CD4-positive, alpha-beta T cell (primary cell): ENCODE measurements around the gene PODXL. TPM values are rescaled to one million over a fixed set of nuclear protein-coding genes. Genes with fewer than 3 reads are reported as not detected.

Experiments
- ATAC-seq: fragments of 200-7000 bp; cut with Tn5 transposase; one replicate; pipeline ENCODE4 v1.10.0; 2022; ENCODE audit warnings: mild to moderate bottlenecking; ENCODE audit not compliant: poor library complexity
- CTCF ChIA-PET: fragments of 350-600 bp; sonication (Branson Sonifier 250); formaldehyde crosslinking; loops from one replicate; lab custom pipeline; 2021; ENCODE audit warnings: antibody characterized with exemption, inconsistent platforms; lab: Charles Lee
- POLR2A ChIA-PET: fragments of 350-600 bp; sonication (Branson Sonifier 250); formaldehyde crosslinking; loops from one replicate; lab custom pipeline; 2021; ENCODE audit warnings: antibody characterized with exemption, inconsistent platforms; lab: Charles Lee
- DNase-seq, 14 experiments: peaks; one replicate each; pipeline ENCODE4 v3.0.0-alpha.2; 2013 to 2020; ENCODE audit warnings: mixed read lengths in 2 of 14
- H3K27ac ChIP-seq, 2 donors: one replicate each; pipeline versions ENCODE4 v1.5.1 to v1.7.0; 2013; ENCODE audit warnings: low read length in 2 of 2, low read depth in 1 of 2, mild to moderate bottlenecking in 1 of 2
- H3K27me3 ChIP-seq, 2 experiments: 1 replicate in 1 of 2; 2 replicates in 1 of 2; pipeline versions ENCODE4 v1.6.1 to v1.7.0; 2013; ENCODE audit warnings: low read length in 2 of 2, control low read depth in 1 of 2, mild to moderate bottlenecking in 1 of 2, moderate library complexity in 1 of 2; ENCODE audit not compliant: insufficient read depth in 2 of 2, control insufficient read depth in 1 of 2
- H3K36me3 ChIP-seq: one replicate; pipeline ENCODE4 v1.6.1; 2013; ENCODE audit warnings: low read length, control low read depth; ENCODE audit not compliant: insufficient read depth
- H3K4me1 ChIP-seq: one replicate; pipeline ENCODE4 v1.6.1; 2013; ENCODE audit warnings: low read length, control low read depth; ENCODE audit not compliant: insufficient read depth
- H3K4me3 ChIP-seq: one replicate; pipeline ENCODE4 v1.5.1; 2013; ENCODE audit warnings: mild to moderate bottlenecking, low read length, moderate library complexity
- H3K9me3 ChIP-seq, 2 experiments: 1 replicate in 1 of 2; 2 replicates in 1 of 2; pipeline versions ENCODE4 v1.6.1 to v1.7.0; 2013; ENCODE audit warnings: low read length in 2 of 2, mild to moderate bottlenecking in 2 of 2, control low read depth in 1 of 2, moderate library complexity in 1 of 2; ENCODE audit not compliant: control insufficient read depth in 1 of 2, insufficient read depth in 1 of 2
- H3K27ac Mint-ChIP-seq: one replicate; pipeline ENCODE4 v1.8.0; 2020; ENCODE audit warnings: mixed read lengths
- H3K27me3 Mint-ChIP-seq: one replicate; pipeline ENCODE4 v1.8.0; 2021; ENCODE audit warnings: mixed read lengths
- H3K36me3 Mint-ChIP-seq: one replicate; pipeline ENCODE4 v1.8.0; 2021; ENCODE audit warnings: low read depth, mixed read lengths
- H3K4me1 Mint-ChIP-seq: one replicate; pipeline ENCODE4 v1.8.0; 2021; ENCODE audit warnings: low read depth, mixed read lengths
- H3K4me3 Mint-ChIP-seq: one replicate; pipeline ENCODE4 v1.8.0; 2020; ENCODE audit warnings: mild to moderate bottlenecking, mixed read lengths
- H3K9me3 Mint-ChIP-seq: one replicate; pipeline ENCODE4 v1.8.0; 2020; ENCODE audit warnings: mixed read lengths
- intact Hi-C, 2 experiments: fragments of 100-400 bp; cut with DNase I in 1 of 2; cut with micrococcal nuclease in 1 of 2; formaldehyde crosslinking; loops; one replicate each; pipeline versions ENCODE4 v1.15.1 to v1.9.0; 2023 to 2025; cut with DNase I, micrococcal nuclease
- total RNA-seq, 174 experiments: library from RNA in 2 of 174; stranded (reverse) in 2 of 174; gene quantifications; one replicate each; pipeline ENCODE4 v1.2.3 and lab custom pipeline; 2021 to 2026
- TF ChIP-seq, protein P1 (sequence below): fragments of 200-600 bp; IDR thresholded peaks from one replicate; pipeline ENCODE4 v1.8.0; 2022; ENCODE audit warnings: antibody characterized with exemption, mild to moderate bottlenecking

The PODXL gene
- total RNA-seq, 2 experiments from 2014 or later = 0.16 to 0.47 TPM

DNA sequence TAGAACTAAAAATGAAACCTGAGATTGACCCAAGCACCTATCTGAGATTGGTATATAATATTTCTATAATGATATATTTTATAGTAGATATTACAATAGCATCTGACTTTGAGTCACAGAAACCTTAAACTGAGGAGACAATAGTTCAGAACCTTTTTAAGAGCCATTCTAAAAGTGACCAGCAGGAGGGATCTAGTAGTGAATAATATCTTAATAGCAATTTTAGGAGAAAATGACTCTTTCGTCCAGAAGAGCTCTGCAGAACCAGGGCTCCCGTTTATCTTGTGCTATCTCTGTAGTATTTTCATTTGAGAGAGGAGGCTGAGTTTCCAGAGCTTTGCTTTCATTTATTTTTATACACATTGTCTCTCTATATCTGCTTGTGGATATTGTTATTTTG lies 68.1 kb downstream of the PODXL start:
- no peaks in the 10 kb centered on the region for H3K4me1 ChIP-seq
- no peak overlapping the region for H3K27ac ChIP-seq
- Mint-ChIP-seq H3K4me1 (no peaks in the 10 kb centered on the region), H3K27ac (no peak overlapping the region), H3K4me3 (no peak overlapping the region), H3K27me3 (no peaks in the 10 kb centered on the region), H3K9me3 (no peaks in the 10 kb centered on the region), H3K36me3 (peaks cover 63% of the 10 kb centered on the region)
- TF ChIP-seq, protein P1, sequence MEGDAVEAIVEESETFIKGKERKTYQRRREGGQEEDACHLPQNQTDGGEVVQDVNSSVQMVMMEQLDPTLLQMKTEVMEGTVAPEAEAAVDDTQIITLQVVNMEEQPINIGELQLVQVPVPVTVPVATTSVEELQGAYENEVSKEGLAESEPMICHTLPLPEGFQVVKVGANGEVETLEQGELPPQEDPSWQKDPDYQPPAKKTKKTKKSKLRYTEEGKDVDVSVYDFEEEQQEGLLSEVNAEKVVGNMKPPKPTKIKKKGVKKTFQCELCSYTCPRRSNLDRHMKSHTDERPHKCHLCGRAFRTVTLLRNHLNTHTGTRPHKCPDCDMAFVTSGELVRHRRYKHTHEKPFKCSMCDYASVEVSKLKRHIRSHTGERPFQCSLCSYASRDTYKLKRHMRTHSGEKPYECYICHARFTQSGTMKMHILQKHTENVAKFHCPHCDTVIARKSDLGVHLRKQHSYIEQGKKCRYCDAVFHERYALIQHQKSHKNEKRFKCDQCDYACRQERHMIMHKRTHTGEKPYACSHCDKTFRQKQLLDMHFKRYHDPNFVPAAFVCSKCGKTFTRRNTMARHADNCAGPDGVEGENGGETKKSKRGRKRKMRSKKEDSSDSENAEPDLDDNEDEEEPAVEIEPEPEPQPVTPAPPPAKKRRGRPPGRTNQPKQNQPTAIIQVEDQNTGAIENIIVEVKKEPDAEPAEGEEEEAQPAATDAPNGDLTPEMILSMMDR = peak; percentile 20
- no peak overlapping the region for H3K4me3 ChIP-seq
- intact Hi-C loops = no loop called here
- peaks cover 16% of the 10 kb centered on the region for H3K36me3 ChIP-seq
- ATAC-seq (no peak), DNase-seq (no peak)
- H3K27me3 ChIP-seq = no peaks in the 10 kb centered on the region
- no peaks in the 10 kb centered on the region for H3K9me3 ChIP-seq
- ChIA-PET CTCF (no interaction called here), POLR2A (no interaction called here)

DNA sequence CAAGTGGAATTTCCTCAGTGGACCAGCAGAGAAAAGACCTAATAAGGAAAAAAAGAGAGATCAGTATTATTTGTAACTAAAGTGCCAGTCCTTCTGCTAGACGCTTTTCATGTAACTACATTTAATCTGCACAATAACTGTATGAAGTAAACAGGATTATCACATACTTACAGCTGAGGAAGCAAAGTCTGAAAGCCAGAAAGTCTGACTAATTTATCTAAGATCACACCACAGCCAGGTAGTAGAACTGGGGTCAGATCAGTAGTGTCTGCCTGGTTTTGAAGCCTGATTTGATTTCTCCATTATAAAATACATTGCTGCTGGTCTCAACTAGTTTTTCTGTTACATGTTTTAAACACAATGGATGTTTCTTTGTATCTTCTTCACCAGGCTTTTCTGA lies 69.2 kb downstream of the PODXL start:
- CTCF ChIA-PET = no interaction called here
- Histone ChIP-seq H3K4me1 (no peaks in the 10 kb centered on the region), H3K36me3 (peaks cover 16% of the 10 kb centered on the region), H3K27me3 (no peaks in the 10 kb centered on the region), H3K27ac (no peak overlapping the region), H3K4me3 (no peak overlapping the region), H3K9me3 (no peaks in the 10 kb centered on the region)
- Mint-ChIP-seq H3K9me3 (no peaks in the 10 kb centered on the region), H3K4me3 (no peak overlapping the region), H3K27me3 (no peaks in the 10 kb centered on the region), H3K27ac (no peak overlapping the region), H3K4me1 (no peaks in the 10 kb centered on the region), H3K36me3 (peaks cover 60% of the 10 kb centered on the region)
- POLR2A ChIA-PET = interaction anchor here (0.6 to 1.1 kb wide), 2 partner anchors 14 to 18 kb away, joined by 3 to 4 read pairs; no protein-coding TSS in a partner anchor
- intact Hi-C loops = no loop called here
- DNase-seq (no peak), ATAC-seq (no peak)
- TF ChIP-seq, protein P1 = no peak

DNA sequence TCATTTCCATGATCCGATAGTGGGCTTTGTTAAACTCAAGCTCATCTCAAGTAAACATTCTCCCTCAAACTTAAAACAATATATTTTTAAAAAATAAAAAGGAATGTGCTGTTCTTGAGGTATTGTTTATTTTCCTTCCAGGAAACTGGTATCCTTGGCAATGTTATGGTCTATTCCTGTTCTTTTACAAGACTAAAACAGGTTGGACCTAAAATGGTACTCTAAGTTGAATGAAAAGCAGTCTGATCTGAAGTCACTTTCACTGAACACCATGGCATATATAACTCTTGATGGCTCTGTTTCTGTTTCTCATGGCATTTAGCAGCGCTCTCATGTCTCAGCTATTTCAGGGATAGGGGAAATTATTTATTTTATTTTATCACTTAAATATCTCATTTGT lies 70.1 kb downstream of the PODXL start:
- no peaks in the 10 kb centered on the region for H3K4me1 ChIP-seq
- no peaks in the 10 kb centered on the region for H3K4me1 Mint-ChIP-seq
- H3K27me3 ChIP-seq = no peaks in the 10 kb centered on the region
- H3K4me3 Mint-ChIP-seq = no peak overlapping the region
- peaks cover 16% of the 10 kb centered on the region for H3K36me3 ChIP-seq
- H3K27me3 Mint-ChIP-seq = no peaks in the 10 kb centered on the region
- H3K27ac ChIP-seq = no peak overlapping the region
- H3K27ac Mint-ChIP-seq = no peak overlapping the region
- ChIA-PET POLR2A (interaction anchor here (0.6 to 1.1 kb wide), 2 partner anchors 15 to 17 kb away, joined by 3 to 4 read pairs; no protein-coding TSS in a partner anchor), CTCF (no interaction called here)
- no peak for DNase-seq
- H3K9me3 Mint-ChIP-seq = no peaks in the 10 kb centered on the region
- TF ChIP-seq, protein P1 = no peak
- H3K36me3 Mint-ChIP-seq = peaks cover 54% of the 10 kb centered on the region
- ATAC-seq = no peak
- H3K4me3 ChIP-seq = no peak overlapping the region
- no peaks in the 10 kb centered on the region for H3K9me3 ChIP-seq
- intact Hi-C loops = no loop called here
